B cell (primary cell): ENCODE data around the gene FANCC. TPM values are rescaled to one million over a fixed set of nuclear protein-coding genes. Genes with fewer than 3 reads are reported as not detected.
A peak's percentile ranks its signal among the peaks of the same experiment; 100 is the strongest.

Source experiments
- ATAC-seq: fragments of 200-7000 bp; cut with Tn5 transposase; one replicate; pipeline ENCODE4 v1.10.0; 2021; ENCODE audit warnings: low read depth, mild to moderate bottlenecking, moderate number of reproducible peaks, moderate library complexity
- CTCF ChIA-PET: fragments of 350-600 bp; sonication (Branson Sonifier 250); formaldehyde crosslinking; loops from one replicate; lab custom pipeline; 2021; ENCODE audit warnings: antibody characterized with exemption, inconsistent platforms; lab: Charles Lee
- POLR2A ChIA-PET: fragments of 350-600 bp; sonication (Branson Sonifier 250); formaldehyde crosslinking; loops from one replicate; lab custom pipeline; 2021; ENCODE audit warnings: antibody characterized with exemption; lab: Charles Lee
- DNase-seq: peaks from one replicate; pipeline ENCODE4 v3.0.0; 2013
- H2AFZ ChIP-seq: 2 replicates; pipeline ENCODE4 v1.6.1; 2012; ENCODE audit warnings: mild to moderate bottlenecking, low read depth, low read length; ENCODE audit not compliant: insufficient read depth, poor library complexity, severe bottlenecking
- H3K27ac ChIP-seq, 2 donors: 1 replicate in 1 of 2; 2 replicates in 1 of 2; pipeline ENCODE4 v1.5.1; 2012 to 2013; ENCODE audit warnings: low read length in 2 of 2, mild to moderate bottlenecking in 2 of 2, moderate library complexity in 1 of 2
- H3K27me3 ChIP-seq, 4 experiments: fragments of 200-600 bp in 1 of 4; sonication (generic) in 1 of 4; replicated peaks in 1 of 4; 1 replicate in 2 of 4; 2 replicates in 2 of 4; pipeline versions ENCODE4 v1.6.1 to v1.7.0; 2013 to 2016; ENCODE audit warnings: low read length in 3 of 4, mild to moderate bottlenecking in 2 of 4, mixed read lengths in 1 of 4, moderate library complexity in 1 of 4; ENCODE audit not compliant: insufficient read depth in 4 of 4, control insufficient read depth in 3 of 4; ENCODE audit errors: control extremely low read depth in 1 of 4
- H3K36me3 ChIP-seq, 2 experiments: replicated peaks in 1 of 2; 1 replicate in 1 of 2; 2 replicates in 1 of 2; pipeline versions ENCODE4 v1.6.1 to v1.7.1; 2013; ENCODE audit warnings: low read length in 1 of 2; ENCODE audit not compliant: insufficient read depth in 2 of 2, control insufficient read depth in 1 of 2; ENCODE audit errors: control extremely low read depth in 1 of 2, extremely low read depth in 1 of 2
- H3K4me1 ChIP-seq, 2 donors: fragments of 200-600 bp in 1 of 2; sonication (generic) in 1 of 2; 1 replicate in 1 of 2; 2 replicates in 1 of 2; pipeline versions ENCODE4 v1.5.1 to v1.6.1; 2013 to 2017; ENCODE audit warnings: low read length in 2 of 2; ENCODE audit not compliant: control insufficient read depth in 2 of 2, insufficient read depth in 2 of 2
- H3K4me2 ChIP-seq: replicated peaks from 2 replicates; pipeline ENCODE3; 2012; ENCODE audit warnings: mild to moderate bottlenecking, low read depth, low read length; ENCODE audit not compliant: poor library complexity, severe bottlenecking
- H3K4me3 ChIP-seq, 5 experiments: fragments of 200-600 bp in 1 of 5; sonication (generic) in 1 of 5; 1 replicate in 3 of 5; 2 replicates in 2 of 5; pipeline versions ENCODE4 v1.5.1 to v1.7.0; 2011 to 2016; ENCODE audit warnings: low read length in 4 of 5, mild to moderate bottlenecking in 4 of 5, low read depth in 2 of 5, control low read depth in 1 of 5, moderate library complexity in 1 of 5; ENCODE audit not compliant: insufficient read depth in 1 of 5; ENCODE audit errors: control extremely low read depth in 1 of 5, extremely low read depth in 1 of 5
- H3K79me2 ChIP-seq: fragments of 200-600 bp; sonication (generic); one replicate; pipeline ENCODE4 v1.6.0; 2016; ENCODE audit warnings: low read length; ENCODE audit not compliant: control insufficient read depth, insufficient read depth
- H3K9ac ChIP-seq: fragments of 200-600 bp; sonication (generic); 2 replicates; pipeline ENCODE4 v1.6.1; 2017; ENCODE audit warnings: mild to moderate bottlenecking, low read length, moderate library complexity
- H3K9me3 ChIP-seq, 3 donors: one replicate each; pipeline versions ENCODE4 v1.6.1 to v1.7.1; 2013; ENCODE audit warnings: low read length in 2 of 3; ENCODE audit not compliant: control insufficient read depth in 2 of 3, insufficient read depth in 1 of 3; ENCODE audit errors: control extremely low read depth in 1 of 3
- H4K20me1 ChIP-seq: 2 replicates; pipeline ENCODE4 v1.6.0; 2012; ENCODE audit warnings: mild to moderate bottlenecking, low read length; ENCODE audit not compliant: insufficient read depth, control insufficient read depth, poor library complexity, severe bottlenecking
- H3K27ac Mint-ChIP-seq: one replicate; pipeline ENCODE4 v1.8.0; 2021; ENCODE audit warnings: mixed read lengths
- H3K27me3 Mint-ChIP-seq: one replicate; pipeline ENCODE4 v1.8.0; 2021; ENCODE audit warnings: mixed read lengths
- H3K4me1 Mint-ChIP-seq: one replicate; pipeline ENCODE4 v1.8.0; 2021; ENCODE audit warnings: mixed read lengths
- H3K4me3 Mint-ChIP-seq: one replicate; pipeline ENCODE4 v1.8.0; 2021; ENCODE audit warnings: mixed read lengths
- H3K9me3 Mint-ChIP-seq: one replicate; pipeline ENCODE4 v1.8.0; 2022; ENCODE audit warnings: mixed read lengths; ENCODE audit not compliant: insufficient read depth
- EZH2 ChIP-seq: IDR thresholded peaks from 2 replicates; pipeline ENCODE4 v1.6.1; 2012; ENCODE audit warnings: borderline replicate concordance, low read depth, mild to moderate bottlenecking, moderate library complexity, low read length; ENCODE audit not compliant: insufficient read depth, poor library complexity, severe bottlenecking
- WGBS: methylation state at CpG from one replicate; pipeline ENCODE4 v1.1.5; 2013; ENCODE audit warnings: missing lambda C conversion rate; ENCODE audit not compliant: insufficient coverage; 5-methylcytosine and 5-hydroxymethylcytosine counted together
- intact Hi-C: fragments of 100-400 bp; cut with micrococcal nuclease; formaldehyde crosslinking; loops from one replicate; pipeline ENCODE4 v1.10.0; 2022
- polyA plus RNA-seq: library from polyadenylated mRNA; depleted of rRNA; stranded (reverse); fragments of >200 nt; gene quantifications from 2 replicates; pipeline ENCODE4 v1.2.3, GENCODE V29; 2012
- total RNA-seq, 2 donors: library from RNA; stranded (reverse); fragments of 120-200 nt in 1 of 2; gene quantifications; 1 replicate in 1 of 2; 2 replicates in 1 of 2; pipeline versions ENCODE4 v1.2.3 to v1.2.4, GENCODE V29; 2013 to 2022
- TF ChIP-seq, protein P1 (sequence below): fragments of 200-600 bp; IDR thresholded peaks from one replicate; pipeline ENCODE4 v1.8.0; 2022; ENCODE audit warnings: antibody characterized with exemption, mild to moderate bottlenecking

FANCC gene
- total and polyA plus RNA-seq, 2 donors (not counting 1 experiment from before 2014, with no cell fraction given) = 1.8 to 11.1 TPM

DNA sequence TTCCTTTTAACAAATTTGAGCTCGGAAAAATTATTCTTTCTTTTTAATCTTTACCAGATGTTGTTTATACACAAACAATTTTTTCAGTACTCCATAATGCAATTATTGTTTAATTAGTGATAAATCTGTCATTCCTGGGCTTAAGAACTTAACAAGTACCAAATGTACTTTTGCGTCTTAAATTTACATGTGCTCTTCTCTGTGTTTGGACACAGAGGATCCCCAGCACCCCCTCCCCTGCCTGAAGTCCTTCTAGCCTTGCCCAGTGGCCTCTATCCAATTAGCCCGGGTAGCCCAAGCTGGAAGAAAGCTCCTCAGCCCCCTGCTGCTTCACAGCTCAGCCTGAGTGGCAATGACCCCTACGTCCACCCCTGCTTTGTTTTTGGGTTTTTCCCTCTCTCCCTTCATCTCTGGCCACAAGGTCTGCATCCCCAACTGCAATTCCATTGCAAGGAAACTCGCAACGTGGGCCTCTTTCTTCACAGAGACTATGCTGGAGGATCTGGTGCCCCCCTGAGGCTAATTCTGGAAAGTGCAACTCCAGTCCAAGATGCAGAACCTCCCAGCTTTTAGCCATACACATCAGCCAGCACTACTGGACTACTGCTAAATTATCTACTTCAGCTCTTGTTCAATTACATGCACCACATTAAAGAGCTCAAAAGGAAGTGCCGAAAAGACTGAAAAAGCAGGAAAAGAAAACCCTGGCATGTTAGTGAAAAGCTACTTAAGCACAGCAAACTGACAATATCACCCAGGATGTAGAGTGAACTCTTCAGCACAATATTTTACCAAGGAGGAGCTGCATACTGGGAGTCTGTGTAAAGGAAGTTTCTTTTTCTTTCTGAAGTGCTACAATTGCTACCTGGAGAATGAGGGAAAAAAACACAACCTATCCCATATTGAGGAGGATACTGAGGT, 186.2 kb downstream of the FANCC start:
- DNase-seq (peak; percentile 51), ATAC-seq (peak; percentile 36)
- Histone ChIP-seq H3K4me3 (no peak overlapping the region), H4K20me1 (no peaks in the 10 kb centered on the region), H2AFZ (no peak overlapping the region), H3K36me3 (no peaks in the 10 kb centered on the region), H3K9ac (no peak overlapping the region), H3K9me3 (no peaks in the 10 kb centered on the region), H3K79me2 (no peaks in the 10 kb centered on the region), H3K4me1 (peaks cover 0 to 5% of the 10 kb centered on the region in 2 donors), H3K27me3 (no peaks in the 10 kb centered on the region), H3K4me2 (no peak overlapping the region), H3K27ac (no peak overlapping the region)
- H3K27ac Mint-ChIP-seq = no peak overlapping the region
- no peaks in the 10 kb centered on the region for H3K27me3 Mint-ChIP-seq
- ChIA-PET CTCF (interaction anchor here (0.8 to 9.4 kb wide), 25 partner anchors 9 to 482 kb away, joined by 3 to 314 read pairs (median 4); no protein-coding TSS in a partner anchor), POLR2A (no interaction called here)
- no peak overlapping the region for H3K4me3 Mint-ChIP-seq
- WGBS = 59% methylated on average over 5 of the region's 7 CpGs
- no peak for TF ChIP-seq EZH2
- TF ChIP-seq, protein P1, sequence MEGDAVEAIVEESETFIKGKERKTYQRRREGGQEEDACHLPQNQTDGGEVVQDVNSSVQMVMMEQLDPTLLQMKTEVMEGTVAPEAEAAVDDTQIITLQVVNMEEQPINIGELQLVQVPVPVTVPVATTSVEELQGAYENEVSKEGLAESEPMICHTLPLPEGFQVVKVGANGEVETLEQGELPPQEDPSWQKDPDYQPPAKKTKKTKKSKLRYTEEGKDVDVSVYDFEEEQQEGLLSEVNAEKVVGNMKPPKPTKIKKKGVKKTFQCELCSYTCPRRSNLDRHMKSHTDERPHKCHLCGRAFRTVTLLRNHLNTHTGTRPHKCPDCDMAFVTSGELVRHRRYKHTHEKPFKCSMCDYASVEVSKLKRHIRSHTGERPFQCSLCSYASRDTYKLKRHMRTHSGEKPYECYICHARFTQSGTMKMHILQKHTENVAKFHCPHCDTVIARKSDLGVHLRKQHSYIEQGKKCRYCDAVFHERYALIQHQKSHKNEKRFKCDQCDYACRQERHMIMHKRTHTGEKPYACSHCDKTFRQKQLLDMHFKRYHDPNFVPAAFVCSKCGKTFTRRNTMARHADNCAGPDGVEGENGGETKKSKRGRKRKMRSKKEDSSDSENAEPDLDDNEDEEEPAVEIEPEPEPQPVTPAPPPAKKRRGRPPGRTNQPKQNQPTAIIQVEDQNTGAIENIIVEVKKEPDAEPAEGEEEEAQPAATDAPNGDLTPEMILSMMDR = peak; percentile 76
- intact Hi-C loops = loop anchor here (1.0 to 5.0 kb wide), 2 partner anchors 450 to 464 kb away; no protein-coding TSS in a partner anchor
- H3K4me1 Mint-ChIP-seq = peaks cover 2% of the 10 kb centered on the region
- no peaks in the 10 kb centered on the region for H3K9me3 Mint-ChIP-seq

DNA sequence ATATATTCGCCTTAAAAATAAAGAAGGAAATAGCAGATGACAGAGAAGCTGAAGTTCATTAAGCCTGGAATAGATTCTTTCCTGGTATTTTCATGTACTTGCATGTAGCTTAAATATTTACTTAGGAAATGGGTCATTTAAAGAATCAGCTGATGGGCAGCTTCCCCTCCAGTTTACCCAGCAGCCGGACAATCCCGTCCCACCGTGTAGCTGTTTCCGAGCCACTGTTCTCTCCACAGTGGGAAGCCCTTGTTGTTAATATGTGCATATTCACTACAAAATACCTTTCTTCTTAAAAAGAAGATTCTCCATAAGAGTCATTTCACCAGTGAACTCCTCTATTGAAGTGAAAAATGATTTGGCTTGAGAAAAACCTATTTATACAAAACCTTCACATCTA, 187.0 kb downstream of the FANCC start:
- Histone ChIP-seq H4K20me1 (no peaks in the 10 kb centered on the region), H3K27ac (no peak overlapping the region), H3K79me2 (no peaks in the 10 kb centered on the region), H3K27me3 (no peaks in the 10 kb centered on the region), H3K4me1 (peaks cover 0 to 5% of the 10 kb centered on the region in 2 donors), H3K9me3 (no peaks in the 10 kb centered on the region), H3K4me3 (no peak overlapping the region), H3K9ac (no peak overlapping the region), H3K36me3 (no peaks in the 10 kb centered on the region), H2AFZ (no peak overlapping the region), H3K4me2 (no peak overlapping the region)
- intact Hi-C loops = loop anchor here (5.0 kb wide), 1 partner anchor 463 kb away; no protein-coding TSS in a partner anchor
- Mint-ChIP-seq H3K27me3 (no peaks in the 10 kb centered on the region), H3K27ac (no peak overlapping the region), H3K4me1 (peaks cover 2% of the 10 kb centered on the region), H3K4me3 (no peak overlapping the region), H3K9me3 (no peaks in the 10 kb centered on the region)
- ChIA-PET POLR2A (no interaction called here), CTCF (interaction anchor here (0.7 to 9.4 kb wide), 15 partner anchors 8 to 481 kb away, joined by 3 to 314 read pairs (median 5); no protein-coding TSS in a partner anchor)
- no CpG with 5 or more reads among the region's 5 CpGs for WGBS
- TF ChIP-seq, protein P1 = no peak
- TF ChIP-seq EZH2 = no peak
- ATAC-seq = no peak
- DNase-seq = no peak
